Esophagus muscularis mucosa (tissue), 4 donors: ENCODE data around the gene ITPRIPL2. TPM values are rescaled to one million over a fixed set of nuclear protein-coding genes. Genes with fewer than 3 reads are reported as not detected.

Experiments used
- DNase-seq: peaks from one replicate; pipeline ENCODE4 v3.0.0-alpha.2; 2017; ENCODE audit errors: extremely low spot score
- H3K27ac ChIP-seq, 4 donors: fragments of 200-600 bp; sonication (generic); replicated peaks in 1 of 4; 1 replicate in 3 of 4; 2 replicates in 1 of 4; pipeline ENCODE4 v1.5.1; 2016 to 2019; ENCODE audit warnings: mild to moderate bottlenecking in 1 of 4
- H3K27me3 ChIP-seq, 4 donors: fragments of 200-600 bp; sonication (generic); one replicate each; pipeline versions ENCODE4 v1.5.1 to v1.6.0; 2016 to 2019
- H3K36me3 ChIP-seq, 4 donors: fragments of 200-600 bp; sonication (generic); one replicate each; pipeline ENCODE4 v1.5.1; 2016 to 2019
- H3K4me1 ChIP-seq, 4 donors: fragments of 200-600 bp; sonication (generic); one replicate each; pipeline ENCODE4 v1.5.1; 2016 to 2019
- H3K4me3 ChIP-seq, 4 donors: fragments of 200-600 bp; sonication (generic); 1 replicate in 2 of 4; 2 replicates in 2 of 4; pipeline ENCODE4 v1.5.1; 2016 to 2019; ENCODE audit warnings: mild to moderate bottlenecking in 4 of 4, moderate library complexity in 1 of 4
- H3K9me3 ChIP-seq, 4 donors: fragments of 200-600 bp; sonication (generic); 1 replicate in 3 of 4; 2 replicates in 1 of 4; pipeline ENCODE4 v1.5.1; 2016 to 2019
- CTCF ChIP-seq, 3 experiments: fragments of 200-600 bp in 2 of 3; fragments of 450-650 bp in 1 of 3; sonication (generic) in 2 of 3; IDR thresholded peaks; one replicate each; pipeline ENCODE4 v1.5.1; 2017 to 2019; ENCODE audit warnings: antibody characterized with exemption in 3 of 3, mild to moderate bottlenecking in 2 of 3, moderate library complexity in 1 of 3
- EP300 ChIP-seq: sonication (generic); formaldehyde crosslinking; IDR thresholded peaks from one replicate; pipeline ENCODE4 v1.6.1; 2017; ENCODE audit warnings: antibody characterized with exemption
- POLR2A ChIP-seq: fragments of 450-650 bp; IDR thresholded peaks from one replicate; pipeline ENCODE4 v1.6.1; 2017; ENCODE audit warnings: antibody characterized with exemption, moderate library complexity, mild to moderate bottlenecking, low read depth
- POLR2AphosphoS5 ChIP-seq, 2 donors: sonication (generic); formaldehyde crosslinking; IDR thresholded peaks; one replicate each; pipeline ENCODE4 v1.6.1; 2017; ENCODE audit warnings: antibody characterized with exemption in 2 of 2
- WGBS: methylation state at CpG from one replicate; pipeline ENCODE4 v1.1.5; 2018; 5-methylcytosine and 5-hydroxymethylcytosine counted together
- intact Hi-C: fragments of 100-400 bp; cut with DNase I; formaldehyde crosslinking; loops from one replicate; pipeline ENCODE4 v1.15.1; 2023
- total RNA-seq, 4 donors: library from RNA; depleted of rRNA; stranded (reverse); fragments of >200 nt; gene quantifications; one replicate each; pipeline versions ENCODE4 v1.1.0 to v1.2.1, GENCODE V29; 2016

ITPRIPL2 gene
- total RNA-seq, 4 donors from 2014 or later: 56.1 to 111 (median 83.2) TPM

- intact Hi-C loops: no loop called here
- WGBS: 65% methylated on average over 10 of the region's 10 CpGs
- H3K27me3 ChIP-seq: no peaks in the 10 kb centered on the region
- peaks cover 37 to 68% (median 48%) of the 10 kb centered on the region in 4 donors for H3K4me1 ChIP-seq
- no peaks in the 10 kb centered on the region for H3K36me3 ChIP-seq
- no peaks in the 10 kb centered on the region for H3K9me3 ChIP-seq
- no peak overlapping the region for H3K27ac ChIP-seq
- TF ChIP-seq POLR2AphosphoS5 (IDR thresholded peaks at IDR 0.05): no peak
- no peak for TF ChIP-seq EP300
- no peak for TF ChIP-seq POLR2A
- TF ChIP-seq CTCF (IDR thresholded peaks at IDR 0.05): no peak
- no peak for DNase-seq
- H3K4me3 ChIP-seq: no peak overlapping the region
Measured at GRCh38 chr16:19135201-19135842, 21.6 kb downstream of the ITPRIPL2 start.

GRCh38 chr16:19135896-19136438 is 22.2 kb downstream of the ITPRIPL2 start:
- DNase-seq: no peak
- Histone ChIP-seq H3K4me3 (no peak overlapping the region), H3K9me3 (no peaks in the 10 kb centered on the region), H3K27ac (no peak overlapping the region), H3K36me3 (no peaks in the 10 kb centered on the region), H3K4me1 (peaks cover 31 to 62% (median 43%) of the 10 kb centered on the region in 4 donors), H3K27me3 (no peaks in the 10 kb centered on the region)
- TF ChIP-seq POLR2A (no peak), CTCF (IDR thresholded peaks at IDR 0.05) (no peak), EP300 (no peak), POLR2AphosphoS5 (IDR thresholded peaks at IDR 0.05) (no peak)
- intact Hi-C loops: no loop called here
- 56% methylated on average over 4 of the region's 7 CpGs for WGBS

GRCh38 chr16:19136549-19137196 is 22.9 kb downstream of the ITPRIPL2 start:
- intact Hi-C loops: no loop called here
- Histone ChIP-seq H3K27ac (no peak overlapping the region), H3K4me3 (no peak overlapping the region), H3K4me1 (peaks cover 24 to 55% (median 38%) of the 10 kb centered on the region in 4 donors), H3K27me3 (no peaks in the 10 kb centered on the region), H3K36me3 (no peaks in the 10 kb centered on the region), H3K9me3 (no peaks in the 10 kb centered on the region)
- TF ChIP-seq POLR2A (no peak), EP300 (no peak), POLR2AphosphoS5 (IDR thresholded peaks at IDR 0.05) (no peak), CTCF (IDR thresholded peaks at IDR 0.05) (no peak)
- no peak for DNase-seq
- 67% methylated on average over 10 of the region's 10 CpGs for WGBS

- Histone ChIP-seq H3K27ac (peak overlapping the region in 1 of 4 donors; percentile 40), H3K27me3 (no peaks in the 10 kb centered on the region), H3K4me3 (no peak overlapping the region), H3K36me3 (no peaks in the 10 kb centered on the region), H3K4me1 (peaks cover 19 to 47% (median 30%) of the 10 kb centered on the region in 4 donors), H3K9me3 (no peaks in the 10 kb centered on the region)
- 49% methylated on average over 6 of the region's 6 CpGs for WGBS
- DNase-seq: no peak
- TF ChIP-seq POLR2A (no peak), EP300 (no peak), POLR2AphosphoS5 (IDR thresholded peaks at IDR 0.05) (no peak), CTCF (IDR thresholded peaks at IDR 0.05) (no peak)
- intact Hi-C loops: no loop called here
Measured at GRCh38 chr16:19137201-19138128, 23.7 kb downstream of the ITPRIPL2 start.
